ENCODE results near the gene TNC.

DNA sequence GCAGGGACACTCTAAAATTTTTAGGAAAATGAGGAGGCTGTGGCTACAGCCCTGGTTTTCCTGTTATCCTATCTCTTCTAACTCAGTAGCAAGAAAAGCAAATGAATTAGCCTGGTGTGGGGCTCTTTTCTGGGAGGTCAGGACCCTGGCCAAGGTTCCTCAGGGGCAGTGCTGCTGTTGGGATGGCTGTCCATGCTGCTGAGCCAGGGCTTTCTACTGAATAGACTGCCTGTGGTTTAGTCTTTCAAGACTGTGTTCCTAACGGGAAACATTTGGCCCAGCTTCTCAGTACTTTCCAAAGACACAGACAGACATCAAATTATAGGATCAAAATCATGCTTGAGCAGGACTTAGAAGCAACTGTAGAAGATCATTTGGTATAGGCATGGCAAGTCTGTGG lies 18.1 kb downstream of the TNC start:
- TF ChIP-seq, protein P1, sequence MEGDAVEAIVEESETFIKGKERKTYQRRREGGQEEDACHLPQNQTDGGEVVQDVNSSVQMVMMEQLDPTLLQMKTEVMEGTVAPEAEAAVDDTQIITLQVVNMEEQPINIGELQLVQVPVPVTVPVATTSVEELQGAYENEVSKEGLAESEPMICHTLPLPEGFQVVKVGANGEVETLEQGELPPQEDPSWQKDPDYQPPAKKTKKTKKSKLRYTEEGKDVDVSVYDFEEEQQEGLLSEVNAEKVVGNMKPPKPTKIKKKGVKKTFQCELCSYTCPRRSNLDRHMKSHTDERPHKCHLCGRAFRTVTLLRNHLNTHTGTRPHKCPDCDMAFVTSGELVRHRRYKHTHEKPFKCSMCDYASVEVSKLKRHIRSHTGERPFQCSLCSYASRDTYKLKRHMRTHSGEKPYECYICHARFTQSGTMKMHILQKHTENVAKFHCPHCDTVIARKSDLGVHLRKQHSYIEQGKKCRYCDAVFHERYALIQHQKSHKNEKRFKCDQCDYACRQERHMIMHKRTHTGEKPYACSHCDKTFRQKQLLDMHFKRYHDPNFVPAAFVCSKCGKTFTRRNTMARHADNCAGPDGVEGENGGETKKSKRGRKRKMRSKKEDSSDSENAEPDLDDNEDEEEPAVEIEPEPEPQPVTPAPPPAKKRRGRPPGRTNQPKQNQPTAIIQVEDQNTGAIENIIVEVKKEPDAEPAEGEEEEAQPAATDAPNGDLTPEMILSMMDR (IDR thresholded peaks at IDR 0.05), result no peak
- TF ChIP-seq POLR2A (IDR thresholded peaks at IDR 0.05) (no peak), POLR2AphosphoS5 (IDR thresholded peaks at IDR 0.05) (no peak)

Measured in suprapubic skin (tissue), 4 donors.